SU-DHL-6 (cell line): Measurements from ENCODE around the gene OPN1LW.

Experiments used
- CTCF ChIP-seq: fragments of 200-600 bp; sonication (generic); IDR thresholded peaks from one replicate; pipeline ENCODE4 v1.5.1; 2017; ENCODE audit warnings: antibody characterized with exemption, mild to moderate bottlenecking, low read length, moderate library complexity; ENCODE audit not compliant: insufficient read depth, poor library complexity, severe bottlenecking
- EZH2phosphoT487 ChIP-seq: fragments of 200-600 bp; sonication (generic), shearing (Covaris generic); conservative IDR thresholded peaks from 2 replicates; pipeline ENCODE4 v1.6.1; 2018; ENCODE audit warnings: mild to moderate bottlenecking, antibody characterized with exemption, low read length, moderate library complexity, mixed read lengths

GRCh38 chrX:154123241-154124219, 20.5 kb upstream of the OPN1LW start:
- no peak for TF ChIP-seq CTCF
- TF ChIP-seq EZH2phosphoT487: no peak
